NCI-H2196 treated with DMSO at 0.1 percent for 48 hours (cell line): ENCODE results near the gene SFN.
"Not testable (repeated sequence)": the region's sequence is repeated elsewhere in the genome, so short reads cannot be mapped to it uniquely, and the experiment has no call there.

Experiments used
- DNase-seq: peaks from one replicate; lab custom pipeline; 2025; ENCODE audit not compliant: unreplicated experiment; lab: John Stamatoyannopoulos, UW

SFN gene

DNA sequence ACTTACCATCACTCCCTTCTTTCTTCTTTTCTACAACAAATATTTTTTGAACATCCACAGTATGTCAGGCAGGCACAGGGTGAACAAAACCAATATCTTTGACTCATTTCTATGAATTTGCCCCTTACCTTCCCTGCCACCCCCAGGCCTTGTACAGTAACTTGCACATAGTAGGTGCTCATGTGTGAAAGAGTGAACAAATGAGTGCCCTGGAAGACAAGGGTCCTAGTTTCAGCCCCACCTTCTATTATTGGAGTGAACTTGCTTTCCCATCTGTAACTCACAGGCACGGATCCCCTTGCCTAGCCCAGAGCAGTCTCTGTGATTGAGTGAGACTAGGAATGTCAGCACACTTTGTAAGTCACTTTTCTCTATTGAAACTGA lies 23.6 kb upstream of the SFN start:
- no peak for DNase-seq

DNA sequence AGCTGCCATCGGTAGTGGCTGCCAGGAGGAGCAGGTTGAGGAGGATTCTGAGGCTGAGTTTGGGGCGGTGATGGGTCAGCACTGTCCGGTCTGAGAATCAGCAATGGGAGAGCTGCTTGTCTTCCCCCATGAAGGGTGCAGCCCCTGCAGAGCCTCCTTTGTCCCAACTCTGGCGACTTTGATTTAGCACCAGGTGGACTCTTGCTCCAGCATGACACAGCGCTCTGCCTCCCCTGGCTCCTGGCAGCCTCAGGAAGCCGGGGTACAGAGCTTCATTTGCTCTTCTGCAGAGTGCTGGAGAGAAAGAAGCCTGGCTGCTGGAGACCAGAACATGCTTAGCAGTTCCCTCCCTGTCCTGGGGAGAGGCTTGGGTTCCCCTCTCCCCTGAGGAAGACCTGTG lies 23.2 kb upstream of the SFN start:
- DNase-seq = no peak

DNA sequence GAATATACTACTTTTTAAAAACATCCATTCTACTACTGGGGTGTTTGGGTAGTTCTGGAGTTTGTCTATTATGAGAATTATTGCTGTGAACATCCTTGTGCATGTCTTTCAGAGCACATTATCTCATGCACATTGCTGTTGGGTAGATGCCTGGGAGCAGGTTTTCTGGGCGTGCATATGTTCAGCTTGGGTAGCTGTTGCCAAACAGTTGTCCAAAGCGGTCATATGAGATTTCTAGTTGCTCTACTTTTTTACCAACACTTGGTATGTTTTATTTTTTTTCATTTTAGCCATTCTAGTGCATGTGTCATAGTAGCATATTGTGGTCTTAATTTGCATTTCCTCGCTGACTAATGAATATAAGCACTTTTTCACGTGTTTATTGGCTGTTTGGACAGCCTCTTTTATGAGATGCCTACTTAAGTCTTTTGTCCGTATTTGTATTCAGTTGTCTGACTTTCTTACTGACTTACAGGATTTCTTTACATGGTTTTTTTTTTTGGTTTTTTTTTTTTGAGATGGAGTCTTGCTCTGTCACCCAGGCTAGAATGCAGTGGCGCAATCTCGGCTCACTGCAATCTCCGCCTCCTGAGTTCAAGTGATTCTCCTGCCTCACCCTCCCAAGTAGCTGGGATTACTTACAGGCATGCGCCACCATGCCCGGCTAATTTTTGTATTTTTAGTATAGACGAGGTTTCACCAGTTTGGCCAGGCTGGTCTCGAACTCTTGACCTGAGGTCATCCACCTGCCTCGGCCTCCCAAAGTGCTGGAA lies 18.3 kb upstream of the SFN start:
- no peak for DNase-seq

DNA sequence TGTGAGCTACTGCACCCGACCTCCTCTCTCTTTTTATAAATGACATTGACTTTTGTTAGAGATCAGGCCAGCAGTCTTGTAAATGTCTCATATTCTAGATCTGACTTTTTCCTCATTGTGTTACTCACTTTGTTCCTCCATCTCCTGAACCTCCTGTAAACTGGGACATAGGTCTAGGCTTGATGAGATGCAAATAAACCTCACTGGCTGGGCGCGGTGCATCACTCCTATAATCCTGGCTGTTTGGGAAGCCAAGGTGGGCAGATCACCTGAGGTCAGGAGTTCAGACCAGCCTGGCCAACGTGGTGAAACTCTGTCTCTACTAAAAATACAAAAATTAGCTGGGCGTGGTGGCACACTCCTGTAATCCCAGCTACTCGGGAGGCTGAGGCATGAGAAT lies 15.1 kb upstream of the SFN start:
- not testable (repeated sequence) for DNase-seq

DNA sequence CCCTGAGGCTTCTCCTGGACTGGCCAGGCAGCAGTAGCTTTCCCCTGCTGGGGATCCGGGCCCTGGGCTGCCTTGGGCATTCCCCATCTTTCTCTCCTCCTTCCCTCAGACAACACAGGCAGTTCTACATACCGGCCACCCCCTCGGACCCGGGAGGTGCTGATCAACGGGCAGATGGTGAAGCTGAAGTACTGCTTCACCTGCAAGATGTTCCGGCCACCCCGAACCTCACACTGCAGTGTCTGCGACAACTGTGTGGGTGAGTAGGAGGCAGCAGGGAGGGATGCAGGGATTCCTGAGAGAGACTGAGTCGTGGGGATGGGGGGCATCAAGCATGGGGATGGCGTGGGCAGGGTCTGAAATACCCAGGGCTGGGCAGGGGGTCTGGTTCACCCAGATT lies 14.4 kb upstream of the SFN start:
- no peak for DNase-seq

DNA sequence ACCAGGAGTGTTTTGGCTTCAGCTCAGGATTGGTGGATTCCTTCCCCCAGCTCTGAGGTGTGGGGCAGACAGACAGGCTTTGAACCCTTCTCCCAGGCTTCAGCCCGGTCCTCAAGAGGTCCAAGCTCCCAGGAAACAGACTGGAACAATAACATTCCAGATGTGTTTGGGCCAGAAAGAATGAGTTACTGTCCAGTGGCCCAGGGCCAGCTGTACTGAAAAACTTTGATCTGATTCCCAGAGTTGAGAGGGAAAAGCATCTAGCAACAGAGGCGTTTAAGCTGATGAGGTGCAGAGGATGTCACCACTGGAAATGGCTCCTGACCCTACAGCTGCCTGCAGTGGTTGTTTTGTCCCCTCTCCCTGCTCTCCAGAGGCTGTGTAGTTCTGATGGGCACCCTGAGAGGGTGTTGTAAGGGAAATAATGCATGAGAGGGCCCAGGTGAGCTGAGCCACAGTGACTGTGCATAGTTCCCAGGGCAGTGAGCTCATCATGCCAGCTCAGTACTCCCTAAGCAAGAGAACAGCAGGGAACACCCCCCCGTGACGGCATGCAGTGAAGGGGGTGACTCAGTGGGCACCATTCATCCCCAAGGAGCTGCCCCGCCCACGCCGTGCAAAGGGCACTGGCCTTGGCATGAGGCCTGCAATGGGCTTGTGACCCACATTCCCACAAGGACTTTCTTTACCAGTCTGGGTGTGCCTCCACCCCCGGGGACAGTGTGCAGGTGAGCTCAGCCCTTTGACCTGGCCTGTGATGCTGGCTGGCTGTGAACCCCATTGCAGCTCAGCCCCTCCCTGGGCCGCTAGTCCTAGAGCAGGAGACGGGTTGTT lies 13.8 kb upstream of the SFN start:
- DNase-seq = no peak

DNA sequence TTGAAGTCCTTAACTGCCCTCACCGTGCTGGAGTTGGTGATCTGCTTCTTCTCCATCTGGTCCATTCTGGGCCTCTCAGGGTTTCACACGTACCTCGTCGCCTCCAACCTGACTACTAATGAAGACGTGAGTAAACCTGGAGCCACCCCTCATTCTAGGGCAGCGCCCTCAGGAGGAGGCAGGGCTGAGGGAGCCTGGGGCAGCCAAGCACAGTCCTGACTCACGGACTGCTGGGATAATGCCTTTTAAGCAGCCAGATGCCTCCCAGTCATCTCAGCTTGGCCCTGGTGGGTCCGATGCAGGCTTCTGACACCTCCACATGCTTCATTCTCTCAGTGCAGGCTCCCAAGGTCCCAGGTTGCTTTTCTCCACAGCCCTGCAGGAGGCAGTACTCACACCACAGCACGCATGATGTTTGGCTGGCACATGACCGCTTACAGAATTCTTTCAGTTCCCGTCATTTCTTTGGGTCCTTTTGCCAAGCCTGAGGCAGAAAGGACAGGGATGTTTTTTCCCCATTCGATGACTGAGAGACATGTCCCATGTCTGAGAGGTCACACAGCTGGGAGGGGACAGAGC lies 11.8 kb upstream of the SFN start:
- DNase-seq = no peak

DNA sequence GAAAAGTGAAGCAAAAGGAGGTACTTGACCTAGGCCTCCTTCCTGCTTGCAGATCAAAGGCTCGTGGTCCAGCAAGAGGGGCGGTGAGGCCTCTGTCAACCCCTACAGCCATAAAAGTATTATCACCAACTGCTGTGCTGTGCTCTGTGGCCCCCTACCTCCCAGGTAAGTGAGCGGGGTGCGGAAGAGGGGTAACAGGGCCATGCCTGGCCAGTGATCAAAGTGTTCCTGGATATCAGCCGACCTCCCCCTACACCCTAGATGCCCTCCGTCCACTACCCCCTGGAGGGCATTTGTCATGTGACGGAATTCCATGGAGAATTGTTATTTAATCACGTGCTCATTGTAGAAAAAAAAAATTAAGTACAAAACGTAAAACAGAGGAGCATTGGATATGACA lies 10.2 kb upstream of the SFN start:
- DNase-seq = no peak

DNA sequence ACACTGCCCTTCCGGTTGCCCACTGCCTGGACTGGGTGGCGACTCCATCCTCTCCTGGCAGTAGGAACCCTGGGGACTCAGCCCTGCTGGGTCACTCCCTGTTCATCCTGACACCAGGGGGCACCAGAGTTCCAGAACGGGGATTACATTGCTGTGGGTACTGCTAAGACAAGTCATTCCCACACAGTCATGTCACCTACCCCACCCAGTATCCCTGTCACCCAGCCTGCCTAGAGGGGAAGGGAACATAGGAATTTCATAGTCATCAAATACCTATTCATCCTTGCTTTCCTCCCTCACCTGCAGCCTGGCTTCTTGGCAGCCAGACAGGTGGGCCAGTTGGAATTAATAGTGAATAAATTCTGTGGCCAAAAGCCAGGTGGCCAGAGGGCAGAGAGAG lies 9.8 kb upstream of the SFN start:
- peak; percentile 42 for DNase-seq

DNA sequence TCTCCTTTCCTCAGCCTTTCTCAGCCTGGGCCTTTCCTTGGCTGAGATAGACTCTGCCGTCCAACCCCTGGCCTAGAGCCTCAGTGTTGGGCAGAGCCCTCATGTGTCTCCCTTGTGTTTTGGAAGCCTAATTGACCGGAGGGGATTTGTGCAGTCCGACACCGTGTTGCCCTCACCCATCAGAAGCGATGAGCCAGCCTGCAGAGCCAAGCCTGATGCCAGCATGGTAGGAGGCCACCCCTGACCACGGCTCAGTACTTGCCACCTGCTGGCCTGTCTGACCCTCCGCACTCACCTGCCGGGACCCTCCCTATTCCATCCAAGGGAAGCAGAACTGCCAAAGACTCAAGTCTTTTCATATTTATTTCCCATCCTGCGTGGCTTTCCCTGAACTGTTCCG lies 9.3 kb upstream of the SFN start:
- no peak for DNase-seq

DNA sequence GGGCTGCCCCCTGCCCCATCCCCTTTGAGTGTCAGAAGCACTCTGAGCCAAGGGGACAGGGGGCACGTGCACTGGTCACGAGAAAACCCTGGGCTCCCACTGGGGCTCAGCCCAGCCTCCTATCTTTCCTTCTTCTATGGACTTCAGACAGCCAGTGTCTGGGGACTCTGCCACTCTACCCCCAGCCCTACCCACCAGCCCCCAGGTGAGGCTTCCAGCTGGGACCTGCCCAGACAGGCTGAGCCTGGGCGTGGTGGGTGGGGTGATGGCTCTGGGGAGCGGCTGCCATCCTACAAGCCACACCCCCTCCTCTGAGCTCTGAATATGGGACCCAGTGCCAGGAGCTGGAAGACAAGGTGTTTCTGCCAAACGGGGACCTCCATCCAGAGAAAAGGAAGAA lies 8.0 kb upstream of the SFN start:
- no peak for DNase-seq

DNA sequence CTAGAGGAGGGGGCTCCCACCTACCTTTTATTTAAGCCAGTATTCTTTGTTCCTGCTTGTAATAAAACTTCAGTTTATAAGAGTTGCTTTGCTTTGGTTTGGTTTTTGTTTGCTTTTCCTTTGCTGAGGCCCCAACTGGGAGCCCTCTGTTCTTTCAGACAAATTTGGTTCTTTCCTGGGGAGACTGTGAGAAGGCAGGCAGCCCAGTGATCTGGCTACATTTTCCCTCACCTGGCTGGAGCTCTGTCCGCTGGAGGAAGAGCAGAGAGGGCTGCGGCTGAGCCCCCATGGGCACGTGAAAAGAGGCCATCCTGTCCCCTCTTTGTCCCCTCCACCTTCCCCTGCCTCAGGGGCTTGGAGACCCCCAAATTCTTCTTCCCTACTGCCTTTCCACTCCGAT lies 7.3 kb upstream of the SFN start:
- no peak for DNase-seq

DNA sequence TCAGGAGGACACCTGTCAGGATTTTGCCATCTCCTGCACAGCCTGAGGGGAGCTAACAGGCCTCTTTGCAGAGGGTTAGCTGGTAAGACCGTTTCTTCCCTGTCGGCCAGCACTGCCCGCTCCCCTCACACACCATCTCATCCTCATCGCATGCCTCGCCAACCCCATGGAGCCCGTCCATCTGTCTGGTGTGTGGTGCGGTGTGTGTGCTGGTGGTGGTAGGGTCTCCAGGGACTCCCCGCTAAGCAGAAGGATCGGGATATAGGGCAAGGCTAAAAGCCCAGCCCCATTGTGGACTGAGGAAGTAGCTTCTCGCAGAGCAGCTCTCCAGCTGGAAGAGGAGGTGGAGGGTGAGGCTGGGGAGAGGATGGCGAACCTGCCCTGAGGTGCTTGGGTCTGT lies 6.8 kb upstream of the SFN start:
- DNase-seq = no peak

DNA sequence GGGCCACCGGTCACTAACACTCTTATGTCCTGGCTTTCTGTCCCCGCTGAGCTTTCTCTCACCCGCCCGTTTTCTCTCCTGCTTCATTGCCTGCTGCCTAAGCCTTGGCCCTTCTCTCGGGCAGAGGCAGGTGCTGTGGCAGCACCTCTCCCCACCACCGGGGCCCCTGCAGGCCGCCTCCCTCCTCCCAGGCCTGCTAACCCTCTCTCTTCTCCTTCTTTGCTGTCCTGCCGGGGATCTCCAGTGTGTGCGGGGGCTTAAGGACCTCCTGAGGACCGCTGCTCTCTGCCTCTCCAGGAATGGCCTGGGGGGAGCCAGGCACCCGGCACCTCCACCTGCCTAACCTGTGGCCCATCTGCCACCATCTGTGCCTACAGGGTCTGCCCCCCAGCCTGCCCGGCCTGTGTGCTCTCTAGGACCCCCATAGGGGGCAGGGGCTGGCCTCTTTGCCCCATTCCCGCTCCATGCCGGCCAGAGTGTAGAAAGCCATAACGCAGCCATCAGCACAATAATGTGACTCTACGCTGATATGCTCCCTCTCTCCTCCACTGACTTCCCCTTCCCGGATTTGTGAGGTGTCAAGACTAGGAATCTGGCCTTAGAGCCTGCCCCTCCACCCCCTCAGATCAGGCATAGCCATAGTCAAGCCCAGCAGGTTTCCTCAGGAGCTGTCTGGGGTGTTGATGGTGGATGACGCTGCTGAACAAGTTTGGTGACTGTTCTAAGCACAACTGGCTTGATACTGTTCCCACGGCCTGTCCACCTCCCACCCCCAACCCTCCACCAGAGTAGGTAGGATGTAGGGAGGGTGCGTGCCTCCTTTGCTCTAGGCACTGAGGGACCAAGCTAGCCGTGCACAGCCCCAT lies 6.1 kb upstream of the SFN start:
- DNase-seq = no peak

DNA sequence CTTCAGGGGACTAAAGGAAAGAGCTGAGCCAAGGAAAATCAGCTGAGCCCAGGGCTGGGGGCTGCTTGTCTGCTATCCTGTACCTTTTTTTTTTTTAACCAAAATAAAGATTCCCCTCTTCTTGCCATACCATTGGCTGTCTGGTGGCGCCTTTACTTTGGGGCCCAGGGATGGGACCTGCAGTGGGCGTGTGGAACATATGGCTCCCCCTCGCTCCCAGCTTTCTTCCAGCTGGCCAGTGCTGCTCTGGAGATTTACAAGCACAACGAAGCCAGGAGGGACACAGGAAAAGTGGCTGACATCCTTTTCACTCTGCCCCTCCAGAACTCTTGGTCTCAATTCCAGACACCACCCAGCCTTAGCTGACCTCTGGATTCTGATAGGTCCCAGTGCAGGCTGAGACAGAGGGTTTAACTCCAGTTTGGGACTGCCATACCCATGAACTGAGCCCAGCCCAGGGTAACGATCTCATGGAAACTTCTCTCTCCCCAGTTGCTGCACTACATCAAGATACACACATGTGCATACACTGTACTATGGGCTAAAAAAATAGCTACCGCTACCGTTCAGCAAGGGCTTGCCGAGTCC lies 5.4 kb upstream of the SFN start:
- no peak for DNase-seq

DNA sequence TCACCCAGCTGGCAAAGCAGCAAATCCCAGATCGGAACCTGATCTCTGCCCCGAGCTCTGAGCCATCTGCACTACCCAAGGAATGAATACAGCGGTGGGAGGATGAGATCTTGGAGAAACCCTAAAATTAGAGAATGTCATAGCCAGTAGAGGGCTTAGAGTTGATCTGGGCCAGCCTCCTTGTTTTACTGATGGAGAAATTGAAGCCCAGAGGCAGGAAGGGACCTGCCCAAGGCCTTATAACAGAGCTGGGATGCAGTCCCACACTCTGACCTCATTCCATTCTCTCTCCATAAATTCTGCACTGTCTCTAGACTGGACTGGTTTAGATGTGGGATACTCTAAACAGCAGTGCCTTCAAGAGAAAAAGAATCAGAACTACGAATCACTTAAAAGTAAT lies 4.8 kb upstream of the SFN start:
- DNase-seq = no peak

DNA sequence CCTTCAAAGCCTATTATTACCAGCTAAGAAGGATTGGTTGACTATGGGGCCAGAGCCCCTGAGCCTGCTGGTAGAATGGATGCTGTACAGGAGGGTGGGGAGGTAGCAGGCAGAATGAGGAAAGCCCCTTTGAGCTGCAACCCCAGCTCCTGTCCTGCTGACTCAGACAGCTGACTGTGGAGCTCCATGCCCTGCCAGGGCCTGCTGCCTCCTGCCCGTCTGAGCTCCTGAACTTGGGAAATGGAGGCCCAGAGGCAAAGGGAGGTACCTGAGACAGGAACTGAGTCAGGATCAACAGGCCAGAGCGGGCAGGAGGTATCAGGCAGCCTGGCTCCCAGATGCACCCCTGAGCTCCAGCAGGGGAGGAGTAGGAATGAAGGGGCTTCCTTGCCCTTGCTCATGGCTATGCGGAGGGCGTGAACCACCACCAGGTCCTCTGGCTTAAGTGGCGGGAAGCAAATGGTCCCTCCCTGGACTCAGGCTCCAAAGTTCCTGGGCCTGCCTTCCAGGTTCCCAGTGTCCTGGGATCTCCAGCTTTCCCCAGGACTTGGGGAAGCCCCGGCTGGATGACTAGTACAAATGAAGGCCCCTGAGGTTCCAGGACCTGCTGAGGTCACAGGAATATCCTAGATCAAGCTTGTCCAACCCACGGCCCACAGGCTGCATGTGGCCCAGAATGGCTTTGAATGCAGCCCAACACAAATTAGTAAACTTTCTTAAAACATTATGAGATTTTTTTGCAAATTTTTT lies 3.9 kb upstream of the SFN start:
- no peak for DNase-seq

DNA sequence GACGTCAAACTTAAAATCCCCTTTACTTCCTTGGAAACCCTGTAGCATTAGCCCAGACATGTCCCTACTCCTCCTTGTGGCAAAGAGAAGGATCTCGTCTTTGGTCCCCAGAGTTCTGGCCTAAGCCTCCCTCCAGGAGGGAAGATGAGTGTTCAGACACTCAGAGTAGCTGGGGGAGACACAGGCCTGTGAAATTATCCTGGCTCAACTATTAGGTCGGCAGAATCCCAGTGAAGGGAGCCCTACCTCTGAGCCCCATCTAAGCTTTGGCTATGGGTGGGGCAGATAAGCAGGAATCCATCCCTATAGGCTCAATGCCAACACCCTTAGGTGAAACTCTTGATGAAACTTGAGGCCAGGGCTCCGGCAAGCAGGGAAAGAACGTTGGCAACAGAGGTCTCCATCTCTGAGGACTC lies 1.7 kb upstream of the SFN start:
- no peak for DNase-seq

DNA sequence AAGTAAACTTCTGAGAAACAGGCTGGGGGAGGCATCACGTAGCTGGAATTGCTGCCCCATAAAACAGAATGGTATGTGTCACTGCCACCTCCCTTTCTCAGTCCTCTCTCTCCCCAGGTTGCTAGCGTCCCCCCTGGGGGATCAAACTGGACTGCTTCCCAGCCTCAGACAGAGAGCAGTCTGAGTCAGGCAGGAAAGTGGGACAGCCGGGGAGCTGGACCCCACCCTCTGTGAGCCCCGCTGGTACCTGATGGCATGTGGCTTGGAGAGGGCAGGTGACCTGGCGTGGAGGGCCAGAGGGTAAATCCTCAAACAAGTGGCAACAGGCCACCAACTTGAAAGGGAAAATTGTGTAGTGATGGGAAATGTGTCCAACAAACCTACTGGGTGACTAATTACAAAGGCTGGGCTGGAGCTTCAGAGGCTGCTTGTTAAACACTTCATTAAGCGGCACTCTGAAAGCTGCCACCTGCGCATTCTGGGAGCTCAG lies 1.0 kb upstream of the SFN start:
- no peak for DNase-seq

DNA sequence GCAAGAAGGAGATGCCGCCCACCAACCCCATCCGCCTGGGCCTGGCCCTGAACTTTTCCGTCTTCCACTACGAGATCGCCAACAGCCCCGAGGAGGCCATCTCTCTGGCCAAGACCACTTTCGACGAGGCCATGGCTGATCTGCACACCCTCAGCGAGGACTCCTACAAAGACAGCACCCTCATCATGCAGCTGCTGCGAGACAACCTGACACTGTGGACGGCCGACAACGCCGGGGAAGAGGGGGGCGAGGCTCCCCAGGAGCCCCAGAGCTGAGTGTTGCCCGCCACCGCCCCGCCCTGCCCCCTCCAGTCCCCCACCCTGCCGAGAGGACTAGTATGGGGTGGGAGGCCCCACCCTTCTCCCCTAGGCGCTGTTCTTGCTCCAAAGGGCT lies 732 bp downstream of the SFN start:
- no peak for DNase-seq
